Stimulated activated naive CD8-positive, alpha-beta T cell treated with anti-CD3 and anti-CD28 coated beads, Interleukin-15, Interleukin-2, amounts not matched to agents 100 U/mL and 50 U/mL, for 24 hours (primary cell): ENCODE data around the gene SOWAHB.
"Not testable (repeated sequence)": the region's sequence is repeated elsewhere in the genome, so short reads cannot be mapped to it uniquely, and the experiment has no call there.

Source experiments
- ATAC-seq: fragments of 150-1000 bp; cut with Tn5 transposase; one replicate; pipeline ENCODE4 v1.10.0; 2021
- DNase-seq: peaks from one replicate; pipeline ENCODE4 v3.0.0; 2021

Gene SOWAHB

DNA sequence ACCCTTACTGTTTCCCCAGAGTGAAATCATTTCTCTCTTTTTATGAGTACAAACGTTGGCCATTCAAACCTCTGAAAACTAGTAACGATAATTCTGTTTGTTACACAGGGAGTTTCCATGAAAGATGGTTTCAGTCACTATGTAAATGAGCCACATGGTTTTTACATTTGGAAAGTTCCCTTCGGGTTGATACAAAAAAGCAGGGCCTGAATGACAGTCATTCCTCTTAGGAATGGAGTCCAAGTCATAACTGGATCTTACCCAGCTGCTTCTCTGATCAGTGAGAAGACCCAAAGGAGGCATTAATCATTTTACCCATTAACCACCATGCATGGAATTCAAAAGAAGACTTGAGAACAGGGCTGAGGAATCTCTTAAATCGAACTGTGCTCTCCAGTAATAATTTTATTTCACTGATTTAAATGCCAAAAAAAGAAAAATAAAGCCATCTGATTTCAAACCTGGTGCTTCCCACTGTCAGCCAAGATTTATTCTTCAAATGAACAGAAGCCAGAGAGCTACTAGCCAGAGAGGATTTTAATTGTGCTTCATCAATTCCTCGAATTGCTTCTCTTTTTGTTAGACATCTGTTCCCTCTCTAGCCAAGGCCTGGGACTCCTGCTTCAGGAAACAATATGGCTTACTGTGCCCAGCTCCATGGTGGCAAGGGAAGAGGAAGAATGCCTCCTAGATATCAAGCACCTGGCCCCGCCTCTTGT lies 3.2 kb downstream of the SOWAHB start:
- DNase-seq (no peak), ATAC-seq (no peak)

DNA sequence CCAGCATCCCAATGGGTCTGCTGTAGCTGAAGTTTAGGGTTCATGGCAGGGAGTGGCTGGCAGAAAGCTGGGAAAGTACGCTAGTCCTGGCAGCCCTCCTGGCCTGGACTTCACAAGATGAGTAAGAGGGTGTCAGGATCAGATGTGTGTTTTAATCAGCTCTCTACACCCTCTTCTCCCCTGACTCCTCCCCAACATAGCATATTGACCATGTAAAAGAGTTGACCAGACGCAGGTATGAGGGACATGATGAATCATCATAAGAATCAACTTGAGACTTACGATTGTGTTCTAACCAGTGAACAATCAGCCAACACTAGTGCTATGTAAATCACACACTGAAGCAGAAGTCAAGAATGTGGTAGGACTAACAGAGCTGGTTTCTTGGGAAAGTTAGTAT lies 5.3 kb downstream of the SOWAHB start:
- DNase-seq (no peak), ATAC-seq (no peak)

DNA sequence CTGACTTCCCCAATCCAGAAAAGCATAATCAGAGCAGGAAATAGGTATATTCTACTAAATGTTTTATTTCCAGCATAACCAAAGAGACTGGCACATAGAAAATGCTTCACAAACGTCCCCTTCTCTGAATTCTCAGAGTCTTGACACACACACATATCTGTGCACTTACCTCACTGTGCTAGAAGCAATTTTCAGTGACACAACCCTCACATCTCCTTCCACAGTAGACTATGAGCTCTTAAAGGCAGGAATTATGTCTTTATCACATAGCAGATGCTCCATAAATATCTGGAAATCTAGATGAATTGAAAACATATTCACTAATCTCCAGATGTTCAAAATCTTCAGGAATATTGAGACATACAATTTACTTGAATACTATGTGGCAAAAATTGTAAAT lies 5.9 kb downstream of the SOWAHB start:
- ATAC-seq: no peak
- no peak for DNase-seq

DNA sequence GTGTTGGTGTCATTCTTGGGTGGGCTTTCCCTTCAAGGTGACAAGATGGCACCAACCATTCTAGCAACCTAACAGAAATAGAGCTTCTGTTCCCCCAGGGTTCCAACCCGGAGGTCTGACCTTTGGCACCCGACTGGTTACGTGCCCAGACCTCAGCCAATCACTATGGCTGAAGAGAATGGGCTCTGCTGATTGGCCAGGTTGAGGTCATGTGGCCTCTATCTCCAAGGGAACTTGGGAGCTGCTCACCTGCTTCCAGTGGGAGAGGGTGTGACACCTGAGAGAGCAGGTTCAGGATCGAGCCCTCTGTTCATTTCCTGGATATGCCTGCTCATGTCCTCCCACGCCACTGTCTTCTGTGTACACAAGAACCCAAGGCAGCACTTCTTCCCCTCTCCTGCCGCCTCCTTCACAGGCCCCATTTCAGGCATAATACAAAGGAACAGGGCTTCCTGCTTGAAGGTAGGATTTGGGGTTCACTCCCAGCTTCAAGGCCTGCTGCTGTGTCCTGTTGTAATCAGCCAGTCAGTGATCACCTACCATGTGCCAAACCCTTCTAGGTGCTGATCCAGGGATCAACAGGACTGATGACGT lies 11.0 kb downstream of the SOWAHB start:
- ATAC-seq (no peak), DNase-seq (no peak)

DNA sequence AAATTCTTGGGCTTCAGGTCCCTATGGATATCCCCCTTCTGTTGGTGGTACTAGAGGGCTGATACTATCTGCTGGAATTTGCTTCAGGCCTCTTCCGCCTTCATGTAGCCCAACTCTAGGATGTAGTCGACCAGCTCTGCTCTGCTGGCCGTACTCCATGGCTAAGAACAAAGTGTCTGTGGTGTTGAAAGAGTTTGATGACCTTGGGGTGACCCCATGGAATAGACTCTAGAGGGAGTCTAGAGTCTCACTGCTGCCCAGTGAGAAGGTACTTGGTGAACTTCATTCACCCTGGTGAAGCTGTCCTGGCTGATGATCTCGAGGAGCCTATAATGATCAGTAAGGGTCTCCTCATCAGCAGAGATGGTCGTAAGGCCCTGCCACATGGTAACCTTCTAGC lies 11.7 kb downstream of the SOWAHB start:
- ATAC-seq (no peak), DNase-seq (no peak)

DNA sequence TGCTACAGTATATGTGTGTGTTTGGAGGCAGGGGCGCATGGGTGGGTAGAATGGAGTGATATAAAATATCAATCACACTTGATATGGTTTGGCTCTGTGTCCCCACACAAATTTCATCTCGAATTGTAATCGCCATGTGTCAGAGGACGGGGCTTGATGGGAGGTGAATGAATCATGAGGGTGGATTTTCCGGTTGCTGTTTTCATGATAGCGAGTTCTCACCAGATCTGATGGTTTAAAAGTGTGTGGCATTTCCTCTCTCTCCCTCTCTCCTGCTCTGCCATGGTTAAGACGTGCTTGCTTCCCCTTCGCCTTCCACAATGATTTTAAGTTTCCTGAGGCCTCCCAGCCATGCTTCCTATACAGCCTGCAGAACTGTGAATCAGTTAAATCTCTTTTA lies 14.8 kb downstream of the SOWAHB start:
- no peak for DNase-seq

DNA sequence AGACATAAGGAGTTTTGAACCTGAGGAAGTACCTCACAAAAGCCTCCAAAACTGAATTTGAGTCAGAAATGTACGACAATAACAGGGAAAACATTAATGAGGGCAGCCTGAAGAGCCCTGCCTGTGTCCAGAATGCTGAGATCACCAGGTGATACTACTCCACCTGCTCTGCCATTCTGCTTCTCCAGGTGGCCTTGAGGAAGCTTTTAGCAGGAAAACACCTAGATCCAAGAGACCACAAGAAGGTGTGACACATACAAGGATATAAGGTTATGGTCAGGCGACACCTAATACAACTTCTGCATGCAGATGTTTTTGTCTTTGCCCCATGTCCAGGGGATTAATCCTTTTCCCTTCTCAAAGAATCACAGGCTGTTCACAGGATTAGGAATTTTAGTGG lies 15.3 kb downstream of the SOWAHB start:
- no peak for ATAC-seq
- no peak for DNase-seq

More for the DNA sequence above, 14.8 kb downstream of the SOWAHB start:
- no peak for ATAC-seq

DNA sequence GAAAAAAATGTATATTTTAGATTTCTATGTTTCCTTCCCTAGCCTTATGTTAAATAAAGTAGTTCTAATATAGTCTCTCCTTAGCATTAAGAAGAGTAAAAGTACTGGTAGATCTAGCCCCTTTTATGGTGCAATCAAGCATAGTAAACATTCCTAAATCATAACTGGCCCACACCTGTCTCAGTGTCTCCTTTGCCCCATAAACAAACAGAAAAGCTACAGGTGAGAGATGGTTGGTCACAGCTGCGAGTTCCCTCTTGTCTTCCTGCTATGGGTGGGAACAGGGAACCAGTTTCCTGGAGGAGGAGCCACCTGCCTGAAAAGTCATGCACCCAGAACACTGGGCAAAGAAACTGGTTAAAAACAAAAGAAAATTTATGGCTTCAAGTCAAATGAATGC lies 16.6 kb downstream of the SOWAHB start:
- ATAC-seq (no peak), DNase-seq (no peak)

DNA sequence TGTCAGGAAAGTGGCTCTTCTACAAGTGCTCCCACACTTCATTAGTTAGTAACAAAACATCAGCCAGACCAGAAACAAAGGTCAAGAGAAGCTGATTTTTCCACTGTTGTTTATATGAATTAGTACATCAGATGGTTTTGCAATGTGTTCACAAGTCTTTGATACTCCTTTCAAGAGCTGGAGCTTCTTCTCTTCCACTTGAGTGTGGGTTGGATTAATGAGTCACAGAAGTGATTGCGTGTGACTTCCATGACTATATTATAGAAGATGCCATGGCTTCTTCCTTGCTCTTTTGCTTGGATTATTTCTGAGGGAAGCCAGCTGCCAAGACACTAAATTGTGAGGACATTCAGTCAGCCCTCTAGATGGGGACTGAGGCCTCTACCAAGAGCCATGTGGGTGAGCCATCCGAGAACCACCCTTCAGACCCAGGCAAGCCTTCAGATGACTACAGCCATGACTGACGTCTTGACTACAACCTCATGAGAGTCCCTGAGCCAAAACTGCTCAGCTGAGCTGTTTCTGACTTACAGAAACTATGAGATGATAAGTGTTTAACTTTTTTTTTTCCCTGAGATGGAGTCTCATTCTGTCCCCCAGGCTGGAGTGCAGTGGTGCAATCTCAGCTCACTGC lies 18.1 kb downstream of the SOWAHB start:
- ATAC-seq: no peak
- no peak for DNase-seq

DNA sequence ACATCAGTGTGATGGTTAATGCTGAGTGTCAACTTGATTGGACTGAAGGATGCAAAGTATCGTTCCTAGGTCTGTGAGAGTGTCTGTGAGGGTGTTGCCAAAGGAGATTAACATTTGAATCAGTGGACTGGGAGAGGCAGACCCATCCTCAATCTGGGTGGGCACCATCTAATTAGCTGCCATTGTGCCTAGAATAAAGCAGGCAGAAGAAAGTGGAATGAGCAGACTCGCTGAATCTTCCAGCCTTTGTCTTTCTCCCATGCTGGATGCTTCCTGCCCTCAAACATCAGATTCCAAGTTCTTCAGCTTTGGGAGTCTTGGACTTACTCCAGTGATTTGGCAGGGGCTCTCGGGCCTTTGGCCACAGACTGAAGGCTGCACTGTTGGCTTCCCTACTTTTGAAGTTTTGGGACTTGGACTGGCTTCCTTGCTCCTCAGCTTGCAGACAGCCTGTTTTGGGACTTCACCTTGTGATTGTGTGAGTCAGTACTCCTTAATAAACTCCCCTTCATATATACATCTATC lies 19.2 kb downstream of the SOWAHB start:
- DNase-seq, ATAC-seq: not testable (repeated sequence)

DNA sequence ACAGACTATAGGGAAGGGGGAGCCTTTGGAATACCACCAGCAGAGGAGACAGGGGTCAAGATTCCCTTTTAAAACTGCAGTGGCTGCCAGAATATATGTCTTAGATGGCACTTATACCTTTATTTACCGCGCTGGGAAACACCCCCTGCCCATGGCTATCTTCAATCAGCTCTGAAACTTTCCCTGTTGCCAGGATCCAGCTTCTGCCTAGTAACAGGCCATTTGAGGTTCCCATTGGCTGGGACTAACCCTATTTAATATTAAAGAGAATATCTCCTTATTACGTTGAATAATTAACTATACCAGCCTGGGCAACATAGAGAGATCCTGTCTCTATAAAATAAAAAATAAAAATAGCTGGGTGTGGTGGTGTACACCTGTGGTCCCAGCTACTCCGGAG lies 23.8 kb downstream of the SOWAHB start:
- ATAC-seq: no peak
- DNase-seq: no peak

DNA sequence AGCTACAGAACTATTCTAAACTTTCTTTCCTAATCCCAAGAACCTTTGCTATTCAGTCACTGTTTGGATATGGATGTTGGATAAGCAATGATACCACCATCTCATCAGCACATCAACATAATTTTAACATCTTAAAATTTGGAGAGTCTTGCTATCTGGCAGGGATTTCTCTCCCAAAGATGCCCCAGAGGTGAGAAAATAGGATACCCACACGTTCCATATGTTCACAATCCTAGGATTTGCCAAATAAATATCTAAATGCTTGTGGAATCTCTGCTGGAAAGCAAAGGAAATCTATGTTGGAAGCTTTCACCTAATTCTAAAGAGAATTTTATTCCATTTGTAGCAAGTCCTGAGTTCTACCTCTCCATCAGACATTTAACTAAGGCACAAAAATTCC lies 24.4 kb downstream of the SOWAHB start:
- DNase-seq (no peak), ATAC-seq (no peak)

DNA sequence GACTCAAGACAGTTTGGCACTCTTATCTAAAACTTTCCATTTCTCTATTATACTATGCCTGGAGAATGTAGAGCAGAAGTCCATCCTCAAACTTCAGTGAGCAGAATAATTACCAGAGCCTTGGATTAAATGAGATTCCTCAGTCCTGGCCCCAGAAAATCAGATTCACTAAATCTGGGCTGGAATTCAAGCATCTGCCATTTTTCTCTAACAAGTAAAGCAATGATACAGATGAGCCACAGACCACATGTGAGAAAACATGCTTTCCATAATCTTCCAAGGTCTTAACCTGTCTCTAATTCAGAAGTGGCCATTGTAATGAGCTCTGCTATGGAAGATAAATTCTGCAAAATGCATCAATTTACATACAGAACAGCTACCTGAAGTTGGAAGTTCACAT lies 25.4 kb downstream of the SOWAHB start:
- no peak for ATAC-seq

DNA sequence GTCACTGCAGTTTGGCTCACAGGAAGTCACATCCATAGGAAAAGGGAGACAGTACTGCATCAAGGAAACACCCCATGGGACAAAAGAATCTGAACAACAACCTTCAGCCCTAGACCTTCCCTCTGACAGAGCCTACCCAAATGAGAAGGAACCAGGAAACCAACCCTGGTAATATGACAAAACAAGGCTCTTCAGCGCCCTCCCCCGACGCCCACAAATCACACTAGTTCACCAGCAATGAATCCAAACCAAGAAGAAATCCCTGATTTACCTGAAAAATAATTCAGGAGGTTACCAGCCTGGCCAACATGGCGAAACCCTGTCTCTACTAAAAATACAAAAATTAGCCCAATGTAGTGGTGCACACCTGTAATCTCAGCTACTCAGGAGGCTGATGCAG lies 29.2 kb downstream of the SOWAHB start:
- DNase-seq, ATAC-seq: not testable (repeated sequence)

More for the DNA sequence above, 25.4 kb downstream of the SOWAHB start:
- DNase-seq: no peak

DNA sequence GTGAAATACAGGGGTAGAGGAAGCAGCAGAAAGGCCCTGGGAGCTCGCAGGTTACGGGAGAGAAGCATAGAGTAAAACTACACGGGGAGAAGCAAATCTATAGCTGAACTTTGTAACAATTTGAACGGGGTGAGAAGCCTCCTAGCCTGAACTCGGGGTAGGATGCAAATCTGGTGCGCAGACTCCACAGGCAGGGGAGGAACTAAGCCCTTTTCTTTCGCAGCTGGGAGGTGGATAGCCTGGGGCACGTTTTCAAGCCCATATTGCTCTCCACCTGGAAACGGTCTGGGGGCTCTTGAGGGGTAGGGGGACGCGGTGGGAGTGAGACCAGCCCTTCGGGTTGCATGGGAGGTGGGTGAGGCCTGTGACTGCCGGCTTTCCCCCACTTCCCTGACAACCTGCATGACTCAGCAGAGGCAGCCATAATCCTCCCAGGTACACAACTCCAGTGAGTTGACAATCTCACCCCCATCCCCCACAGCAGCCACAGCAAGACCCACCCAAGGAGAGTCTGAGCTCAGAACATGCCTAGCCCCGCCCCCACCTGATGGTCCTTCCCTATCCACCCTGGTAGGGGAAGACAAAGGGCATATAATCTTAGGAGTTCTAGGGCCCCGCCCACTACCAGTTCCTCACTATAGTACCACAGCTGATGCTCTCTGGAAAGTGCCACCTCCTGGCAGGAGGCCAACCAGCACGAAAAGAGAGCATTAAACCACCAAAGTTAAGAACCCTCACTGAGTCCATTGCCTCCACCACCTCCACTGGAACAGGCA lies 29.9 kb downstream of the SOWAHB start:
- no peak for DNase-seq
- ATAC-seq: no peak

DNA sequence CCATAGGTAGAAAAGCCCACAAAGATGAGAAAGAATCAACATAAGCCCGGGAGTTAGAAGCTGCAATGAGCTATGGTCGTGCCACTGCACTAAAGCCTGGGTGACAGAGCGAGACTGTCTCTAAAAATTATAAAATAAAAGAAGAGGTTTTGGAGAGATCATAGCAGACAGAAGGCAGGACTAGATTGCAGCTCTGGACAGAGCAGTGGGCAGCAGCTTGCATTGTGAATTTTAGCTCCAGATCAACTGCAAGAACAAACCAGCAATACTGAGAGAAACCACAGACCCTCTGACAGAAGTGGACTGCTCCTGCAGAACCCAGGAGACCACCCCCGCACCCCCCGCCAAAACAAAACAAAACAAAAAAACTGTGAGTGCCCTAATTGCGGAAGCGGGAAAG lies 30.6 kb downstream of the SOWAHB start:
- ATAC-seq (no peak), DNase-seq (no peak)

DNA sequence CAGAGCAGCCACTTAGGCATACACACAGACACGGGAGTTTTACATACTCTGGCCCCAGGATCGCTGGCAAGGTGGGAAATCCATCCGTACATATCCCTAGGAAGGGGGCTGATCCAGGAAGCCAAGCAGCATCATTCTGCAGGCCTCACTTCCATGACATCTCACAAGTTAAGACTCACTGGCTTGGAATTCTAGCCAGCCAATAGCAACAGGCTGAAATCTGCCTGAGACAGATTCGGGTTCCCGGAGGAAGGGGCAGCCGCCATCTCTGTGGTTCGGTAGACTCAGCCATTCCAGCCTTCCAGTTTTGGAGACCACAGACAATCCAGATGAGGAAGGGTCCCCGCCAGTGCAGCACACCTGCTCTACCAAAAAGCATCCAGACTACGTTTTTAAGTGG lies 31.3 kb downstream of the SOWAHB start:
- no peak for DNase-seq
- ATAC-seq: no peak

DNA sequence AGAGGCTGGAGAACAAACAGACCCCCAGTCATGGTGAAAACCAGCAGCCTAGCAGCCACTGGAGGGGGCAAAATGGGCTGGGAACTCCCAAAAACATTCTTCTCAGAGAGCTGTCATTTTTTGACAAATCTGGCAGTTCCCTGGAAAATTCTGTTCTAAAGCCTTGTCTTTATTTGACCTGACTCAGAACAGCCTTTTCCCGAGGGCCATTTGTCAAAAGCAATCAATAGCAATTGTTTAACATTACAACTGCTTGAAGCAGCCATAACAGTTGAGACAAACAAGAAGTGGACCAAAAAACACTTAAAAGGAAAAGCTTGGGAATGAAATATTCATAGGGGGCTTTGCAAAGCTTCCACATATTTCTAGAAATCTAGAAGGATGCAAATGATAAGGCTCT lies 39.6 kb downstream of the SOWAHB start:
- ATAC-seq (no peak), DNase-seq (no peak)

DNA sequence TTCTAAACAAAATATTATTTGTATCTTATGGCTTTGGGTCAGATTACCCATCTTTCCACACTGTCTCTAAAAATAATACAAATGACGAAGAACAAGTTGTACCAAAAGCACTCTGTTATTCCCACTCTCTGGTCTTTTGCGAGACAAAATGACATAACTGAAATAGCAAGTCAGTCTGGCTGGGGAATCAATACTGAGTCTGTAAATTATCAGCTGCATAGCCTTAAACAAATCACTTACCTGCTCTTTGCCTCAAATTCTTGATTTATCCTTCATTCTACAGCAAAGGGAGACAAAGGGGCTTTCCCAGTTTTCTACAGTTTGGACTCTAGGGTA lies 40.9 kb downstream of the SOWAHB start:
- DNase-seq: no peak
- no peak for ATAC-seq

DNA sequence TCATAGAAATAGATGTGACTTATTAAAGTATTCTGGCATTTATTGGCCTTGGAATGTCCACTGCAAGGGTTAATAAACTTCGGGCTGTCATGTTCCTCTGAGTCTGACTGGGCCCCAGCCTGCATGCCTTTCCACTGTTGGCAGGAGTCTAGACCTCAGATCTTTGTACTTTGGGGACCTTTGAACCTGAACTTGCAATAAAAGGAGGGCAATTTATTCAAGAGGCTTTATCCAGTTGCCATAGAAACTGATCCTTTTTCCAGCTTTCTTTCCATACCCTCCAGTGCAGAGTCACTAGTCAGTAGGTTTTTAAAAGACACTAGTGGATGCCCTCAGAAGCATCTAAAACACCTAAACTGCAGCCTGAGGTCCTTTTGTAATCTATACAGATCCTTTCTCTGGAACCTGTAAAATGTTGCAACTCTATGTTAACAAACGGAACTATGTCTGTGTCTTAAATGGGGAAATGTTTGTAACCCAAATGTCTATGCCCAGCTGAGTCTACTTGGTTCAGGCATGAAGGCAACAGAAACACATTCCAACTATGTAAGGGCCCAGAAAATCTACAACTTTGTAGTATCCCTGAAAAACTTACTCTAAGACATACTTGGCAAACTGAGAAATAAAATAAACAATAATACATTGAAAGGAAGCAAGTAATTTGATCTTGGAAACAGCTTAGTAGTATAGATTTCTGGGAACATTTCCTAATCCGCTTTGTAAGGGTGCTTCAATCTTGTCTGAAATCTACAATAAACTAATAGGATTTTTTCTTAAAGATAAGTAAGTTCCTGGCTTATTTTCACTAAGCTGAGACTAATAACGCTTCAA lies 41.5 kb downstream of the SOWAHB start:
- no peak for DNase-seq
- no peak for ATAC-seq

DNA sequence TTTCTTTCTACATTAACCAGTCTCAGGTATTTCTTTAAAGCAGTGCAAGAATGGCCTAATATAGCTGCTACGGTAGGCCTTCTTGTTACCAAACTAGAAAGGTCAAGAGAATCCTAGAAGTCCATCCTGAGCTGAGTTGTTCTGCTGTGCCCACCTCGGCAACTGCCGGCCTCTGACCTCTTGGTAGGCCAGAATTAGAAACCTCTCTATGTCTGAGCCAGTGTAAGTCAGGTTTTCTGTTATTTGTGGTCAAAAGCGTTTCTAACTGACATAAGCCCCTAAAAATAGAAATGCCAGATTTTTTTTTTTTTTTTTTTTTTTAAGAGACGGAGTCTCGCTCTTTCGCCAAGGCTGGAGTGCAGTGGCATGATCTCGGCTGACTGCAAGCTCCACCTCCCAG lies 43.1 kb downstream of the SOWAHB start:
- ATAC-seq (no peak), DNase-seq (no peak)

DNA sequence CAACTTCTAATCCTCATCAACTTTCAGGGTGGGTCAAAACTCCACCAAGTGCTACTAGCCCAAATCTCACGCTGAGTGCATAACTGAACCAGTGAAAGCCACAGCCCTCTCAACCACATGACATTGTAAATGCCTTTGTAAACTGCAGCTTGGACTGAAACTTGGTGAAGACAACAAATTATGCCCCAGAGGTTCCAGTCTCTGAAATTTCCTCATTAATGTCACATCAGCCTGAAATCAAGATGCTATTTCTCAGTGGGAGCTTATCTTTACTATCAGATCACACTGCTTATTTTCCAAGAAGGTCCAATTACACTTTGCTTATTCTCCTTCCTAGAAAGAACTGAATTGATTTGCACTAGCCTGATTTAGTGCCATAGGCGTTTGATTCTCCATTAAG lies 46.6 kb downstream of the SOWAHB start:
- DNase-seq (no peak), ATAC-seq (no peak)
